Neural progenitor cell (in vitro differentiated cells): Measurements from ENCODE around the gene NPIPB6.
"Not testable (repeated sequence)": the region's sequence is repeated elsewhere in the genome, so short reads cannot be mapped to it uniquely, and the experiment has no call there.

Source experiments
- CTCF ChIP-seq: fragments of 200-600 bp; sonication (generic); IDR thresholded peaks from 2 replicates; pipeline ENCODE4 v1.5.1; 2017; ENCODE audit warnings: antibody characterized with exemption, mild to moderate bottlenecking
- EZH2 ChIP-seq: fragments of 200-600 bp; sonication (generic); IDR thresholded peaks from 2 replicates; pipeline ENCODE4 v1.6.1; 2017; ENCODE audit warnings: antibody characterized with exemption, mild to moderate bottlenecking, moderate library complexity
- EZH2phosphoT487 ChIP-seq: fragments of 200-600 bp; sonication (generic); IDR thresholded peaks from 2 replicates; pipeline ENCODE4 v1.6.1; 2017; ENCODE audit warnings: antibody characterized with exemption

GRCh38 chr16:28336940-28337710 lies 26.2 kb downstream of the NPIPB6 start:
- not testable (repeated sequence) for TF ChIP-seq CTCF, EZH2, EZH2phosphoT487
